ENCODE results near the gene PPP1R12C.
"Not testable (repeated sequence)": the region's sequence is repeated elsewhere in the genome, so short reads cannot be mapped to it uniquely, and the experiment has no call there.

- not testable (repeated sequence) for TF ChIP-seq CTCF (IDR thresholded peaks at IDR 0.05; ENCODE audit: low read depth, low read length); EZH2phosphoT487 (IDR thresholded peaks at IDR 0.05; ENCODE audit: low read depth)
These were observed 38.3 kb upstream of the PPP1R12C start for GRCh38 chr19:55155784-55156183.

All from OCI-LY3 (cell line).